Testis (tissue), 2 donors: Measurements from ENCODE around the gene PUSL1.

Source experiments
- POLR2A ChIP-seq: fragments of 450-650 bp; IDR thresholded peaks from one replicate; pipeline ENCODE4 v1.6.1; 2017; ENCODE audit warnings: antibody characterized with exemption, mild to moderate bottlenecking, moderate library complexity
- TF ChIP-seq, protein P1 (sequence below), 3 experiments: fragments of 450-650 bp in 2 of 3; fragments of 200-600 bp in 1 of 3; sonication (generic) in 1 of 3; IDR thresholded peaks; one replicate each; pipeline ENCODE4 v1.5.1; 2016 to 2019; ENCODE audit warnings: antibody characterized with exemption in 3 of 3, mild to moderate bottlenecking in 2 of 3, moderate library complexity in 1 of 3

GRCh38 chr1:1295154-1295923, 13.1 kb upstream of the PUSL1 start:
- TF ChIP-seq, protein P1, sequence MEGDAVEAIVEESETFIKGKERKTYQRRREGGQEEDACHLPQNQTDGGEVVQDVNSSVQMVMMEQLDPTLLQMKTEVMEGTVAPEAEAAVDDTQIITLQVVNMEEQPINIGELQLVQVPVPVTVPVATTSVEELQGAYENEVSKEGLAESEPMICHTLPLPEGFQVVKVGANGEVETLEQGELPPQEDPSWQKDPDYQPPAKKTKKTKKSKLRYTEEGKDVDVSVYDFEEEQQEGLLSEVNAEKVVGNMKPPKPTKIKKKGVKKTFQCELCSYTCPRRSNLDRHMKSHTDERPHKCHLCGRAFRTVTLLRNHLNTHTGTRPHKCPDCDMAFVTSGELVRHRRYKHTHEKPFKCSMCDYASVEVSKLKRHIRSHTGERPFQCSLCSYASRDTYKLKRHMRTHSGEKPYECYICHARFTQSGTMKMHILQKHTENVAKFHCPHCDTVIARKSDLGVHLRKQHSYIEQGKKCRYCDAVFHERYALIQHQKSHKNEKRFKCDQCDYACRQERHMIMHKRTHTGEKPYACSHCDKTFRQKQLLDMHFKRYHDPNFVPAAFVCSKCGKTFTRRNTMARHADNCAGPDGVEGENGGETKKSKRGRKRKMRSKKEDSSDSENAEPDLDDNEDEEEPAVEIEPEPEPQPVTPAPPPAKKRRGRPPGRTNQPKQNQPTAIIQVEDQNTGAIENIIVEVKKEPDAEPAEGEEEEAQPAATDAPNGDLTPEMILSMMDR (IDR thresholded peaks at IDR 0.05), result no peak
- no peak for TF ChIP-seq POLR2A
